ENCODE data around the gene PIK3R5.

PIK3R5 gene

DNA sequence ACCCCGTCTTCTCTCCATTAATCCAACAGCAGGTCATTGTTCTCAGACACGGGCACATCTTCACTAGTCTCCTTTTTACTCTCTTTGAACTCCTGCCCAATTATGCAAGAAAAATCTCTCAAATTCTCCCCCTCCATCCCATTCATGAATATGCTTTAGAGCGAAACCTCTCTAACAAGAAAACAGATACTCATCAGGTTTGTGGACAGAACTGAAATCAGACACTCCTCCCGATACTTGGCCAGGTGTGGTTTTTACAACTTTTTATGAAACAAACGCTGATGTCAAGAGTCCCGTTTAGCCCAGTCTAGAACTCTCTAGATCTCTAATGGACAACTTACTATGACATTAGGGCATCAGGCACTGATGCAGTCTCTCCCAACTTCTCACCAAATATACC, 40.9 kb downstream of the PIK3R5 start:
- no peak for DNase-seq (ENCODE audit: low read depth)

DNA sequence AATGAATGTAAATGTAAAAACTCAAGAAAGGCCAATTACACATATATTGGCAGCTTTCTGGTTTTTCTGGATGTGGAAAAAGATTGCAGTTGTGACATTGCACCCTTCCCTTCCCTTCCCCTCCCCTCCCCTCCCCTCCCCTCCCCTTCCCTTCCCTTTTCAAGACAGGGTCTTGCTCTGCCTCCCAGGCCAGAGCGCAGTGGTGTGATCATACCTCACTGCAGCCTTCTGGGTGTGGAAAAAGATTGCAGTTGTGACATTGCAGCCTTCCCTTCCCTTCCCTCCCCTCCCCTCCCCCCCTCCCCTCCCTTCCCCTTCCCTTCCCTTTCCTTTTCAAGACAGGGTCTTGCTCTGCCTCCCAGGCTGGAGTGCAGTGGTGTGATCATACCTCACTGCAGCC, 41.7 kb downstream of the PIK3R5 start:
- DNase-seq (ENCODE audit: low read depth) = no peak

DNA sequence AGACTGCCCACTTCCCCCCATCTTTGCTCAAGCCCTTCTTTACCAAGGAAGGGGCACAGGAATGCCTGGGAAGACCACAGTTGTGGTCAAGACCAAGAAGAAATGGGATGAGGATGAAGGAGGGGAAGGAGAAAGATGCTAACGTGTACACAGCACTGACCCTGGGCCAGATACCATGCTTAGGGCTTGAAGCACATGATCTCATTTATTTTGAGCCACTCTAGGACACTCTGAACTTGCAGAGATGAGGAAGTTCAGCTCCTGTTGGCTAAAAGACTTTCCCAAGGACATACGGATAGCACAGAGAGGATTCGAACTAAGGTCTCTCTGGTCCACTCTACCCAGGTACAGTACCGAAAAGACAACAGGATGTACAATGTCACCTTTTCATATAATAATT, 42.6 kb downstream of the PIK3R5 start:
- DNase-seq (ENCODE audit: low read depth) = no peak

DNA sequence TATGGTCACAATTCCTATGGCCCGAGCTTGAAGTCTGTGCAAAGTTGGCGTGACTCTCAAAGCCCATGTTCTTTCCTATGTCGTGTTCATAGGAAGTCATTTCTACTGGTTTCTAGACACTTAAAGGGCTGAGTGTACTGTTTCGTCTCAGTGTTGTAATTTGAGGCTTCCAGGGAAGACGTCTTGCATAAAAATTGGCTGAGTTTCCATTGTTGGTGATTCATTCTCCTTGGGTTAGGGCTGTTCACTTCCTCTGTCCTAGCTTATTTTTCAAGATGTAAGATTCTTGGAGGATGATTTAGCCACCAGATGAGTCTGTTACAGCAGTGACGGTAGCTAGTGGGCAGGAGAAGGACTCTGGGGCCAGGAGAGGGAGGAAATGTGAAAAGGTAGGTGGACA, 43.1 kb downstream of the PIK3R5 start:
- no peak for DNase-seq (ENCODE audit: low read depth)

DNA sequence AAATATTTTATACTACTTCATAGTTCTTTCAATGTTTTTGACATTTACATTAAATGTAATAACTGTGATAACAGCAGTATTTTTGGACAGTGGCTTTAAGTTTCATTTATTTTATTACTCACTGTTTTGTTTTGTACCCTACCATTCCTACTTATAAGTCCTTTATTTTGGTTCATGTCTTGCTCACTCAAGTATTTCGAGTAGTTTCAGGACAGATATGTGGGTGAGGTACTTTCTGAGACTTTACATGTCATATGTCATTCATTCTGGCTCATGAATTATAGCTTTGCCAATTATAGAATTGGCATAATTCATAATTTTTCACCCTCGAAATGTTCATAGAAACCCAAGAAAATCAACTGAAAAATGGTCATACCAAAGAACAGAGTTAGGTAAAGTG, 44.4 kb downstream of the PIK3R5 start:
- DNase-seq (ENCODE audit: low read depth) = no peak

DNA sequence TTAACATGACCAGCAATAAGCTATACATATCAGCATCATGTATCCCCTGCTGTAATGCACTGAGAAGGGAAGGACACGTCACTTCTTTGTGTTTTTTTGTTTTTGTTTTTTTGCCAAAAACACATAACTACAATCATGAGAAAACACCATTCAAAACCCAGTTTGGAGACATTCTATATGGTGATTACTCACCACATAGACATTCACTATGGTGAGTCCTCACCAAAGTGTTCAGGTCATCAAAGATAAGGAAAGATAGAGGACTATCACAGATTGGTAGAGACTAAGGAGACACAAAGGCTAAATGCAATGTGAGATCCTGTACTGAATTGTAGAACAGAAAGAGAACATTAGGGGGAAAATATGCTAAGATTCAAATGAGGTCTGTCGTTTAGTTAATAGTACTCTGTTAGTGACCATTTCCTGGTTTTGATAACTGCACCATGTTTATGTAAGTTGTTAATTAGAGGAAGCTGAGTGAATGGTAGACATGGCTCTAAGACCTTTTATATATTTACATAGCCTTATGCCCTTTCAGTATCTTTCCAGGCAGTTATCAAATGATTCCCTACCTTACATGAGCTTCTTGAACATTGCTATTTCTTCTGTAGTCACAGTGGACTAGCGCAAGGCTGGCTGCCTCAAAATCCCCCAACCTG, 46.6 kb downstream of the PIK3R5 start:
- DNase-seq (ENCODE audit: low read depth) = no peak

DNA sequence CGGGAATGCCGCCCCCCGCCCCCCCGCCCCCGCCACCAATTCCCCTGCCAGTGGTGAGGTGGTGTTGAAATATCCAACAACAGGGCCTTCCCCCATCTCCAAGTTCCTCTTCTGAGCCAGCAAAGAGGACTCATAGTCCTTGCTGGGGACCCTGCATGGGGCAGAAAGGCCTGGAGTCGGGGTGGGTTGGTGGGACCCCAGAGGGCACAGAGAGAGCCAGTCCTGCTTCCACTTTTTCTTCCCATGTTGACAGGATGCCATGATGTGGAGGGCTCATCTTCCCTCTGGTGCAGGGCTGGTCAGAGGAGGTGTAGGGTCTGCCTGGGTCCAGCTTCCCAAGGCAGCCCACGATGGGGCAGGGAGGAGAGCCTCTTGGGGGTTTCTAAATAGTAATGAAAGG, 49.0 kb downstream of the PIK3R5 start:
- no peak for DNase-seq (ENCODE audit: low read depth)

DNA sequence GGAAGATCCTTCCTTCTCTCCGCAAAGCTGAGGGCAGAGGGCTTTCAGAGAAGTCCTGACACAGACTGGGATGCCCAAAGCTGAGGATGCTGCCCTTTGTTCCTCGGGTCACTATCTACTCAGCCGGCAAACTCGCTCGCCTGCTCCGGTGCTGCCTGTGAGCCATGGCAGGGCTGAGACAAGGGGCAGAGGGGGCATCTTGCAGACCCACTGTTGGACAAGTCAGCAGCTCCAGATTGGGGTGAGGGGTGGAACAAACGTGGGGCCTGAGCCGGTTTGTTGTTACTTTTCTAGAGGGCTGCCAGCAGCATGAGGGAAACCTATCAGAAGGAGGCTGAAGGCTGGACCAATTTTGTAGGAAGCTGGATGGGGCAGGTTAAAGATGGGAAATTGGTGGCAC, 51.0 kb downstream of the PIK3R5 start:
- DNase-seq (ENCODE audit: low read depth) = no peak

DNA sequence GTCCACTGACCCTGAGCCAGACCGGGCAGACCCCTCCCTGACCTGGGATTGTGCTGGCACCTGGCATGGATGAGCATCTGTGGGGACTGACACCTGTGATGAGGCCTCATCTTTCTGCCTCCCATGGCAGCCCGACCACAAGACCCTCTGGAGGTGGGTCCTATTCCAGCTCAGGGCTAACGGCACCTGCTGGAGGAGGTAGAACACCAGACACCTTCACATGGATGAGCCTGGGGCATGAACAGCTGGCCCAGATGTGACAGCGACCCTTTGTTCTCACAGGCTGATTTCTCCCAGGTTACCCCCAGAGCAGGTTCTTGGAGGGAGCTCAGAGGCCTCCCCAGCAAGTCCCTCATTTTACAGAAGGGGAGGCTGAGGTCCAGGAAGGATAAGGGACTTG, 51.6 kb downstream of the PIK3R5 start:
- no peak for DNase-seq (ENCODE audit: low read depth)

DNA sequence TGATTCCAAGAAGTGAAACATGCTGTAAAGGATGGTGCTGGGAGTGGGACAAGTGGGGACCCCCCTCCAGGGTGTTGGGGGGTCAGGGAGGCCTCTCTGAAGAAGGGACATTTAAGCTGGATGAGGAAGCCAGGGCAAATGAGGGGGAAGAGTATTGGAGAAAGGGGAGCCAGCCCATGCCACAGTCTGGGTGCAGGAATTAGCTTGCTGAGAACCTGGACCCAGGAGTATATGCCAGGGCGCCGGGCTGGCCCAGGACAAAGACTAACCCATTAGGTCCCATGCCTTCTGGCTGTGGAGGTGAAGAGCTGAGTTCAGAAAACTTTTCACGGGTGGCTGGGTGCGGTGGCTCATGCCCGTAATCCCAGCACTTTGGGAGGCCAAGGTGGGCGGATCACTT, 52.4 kb downstream of the PIK3R5 start:
- no peak for DNase-seq (ENCODE audit: low read depth)

DNA sequence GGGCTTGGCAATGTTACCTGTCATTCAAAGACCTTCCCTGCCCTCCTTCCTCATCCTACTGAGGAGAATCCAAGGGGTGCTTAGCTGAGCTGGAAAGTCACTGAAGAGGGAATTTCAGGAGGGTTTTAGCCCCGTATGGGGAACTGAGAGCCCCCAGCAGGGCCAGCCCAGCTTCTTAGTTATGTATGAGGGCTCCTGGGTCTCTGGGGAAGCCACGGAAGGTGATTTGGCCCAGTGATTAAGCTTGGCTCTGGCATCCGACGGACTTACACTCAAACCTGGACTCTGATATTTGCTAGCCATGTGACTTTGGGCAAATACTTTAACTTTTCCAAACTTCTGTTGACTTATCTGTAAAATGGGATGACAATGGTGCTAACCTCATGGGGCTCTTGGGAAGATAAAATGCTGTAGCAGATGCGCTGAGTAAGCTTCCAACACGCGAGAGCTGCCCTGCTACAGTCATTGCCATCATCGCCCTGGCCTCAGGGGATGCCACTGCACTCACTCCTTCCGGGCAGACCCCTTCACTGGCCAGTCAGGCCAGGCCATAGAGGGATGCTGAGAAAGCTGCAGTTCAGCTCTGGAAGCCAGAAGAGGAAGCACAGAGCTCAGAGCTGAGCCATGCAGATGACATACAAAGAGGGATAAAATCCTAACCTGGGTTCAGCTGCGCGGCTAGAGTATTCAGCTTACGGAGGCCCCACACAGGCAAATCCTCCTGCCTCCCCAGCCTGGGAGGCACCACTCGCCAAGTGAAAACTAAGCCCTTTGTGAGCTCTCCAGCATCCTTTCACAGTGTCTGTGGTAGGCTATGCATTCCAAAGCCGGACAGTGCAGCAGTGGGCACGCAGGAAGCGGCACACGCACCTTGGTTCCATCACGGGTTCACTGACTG, 53.2 kb downstream of the PIK3R5 start:
- DNase-seq (ENCODE audit: low read depth) = no peak

DNA sequence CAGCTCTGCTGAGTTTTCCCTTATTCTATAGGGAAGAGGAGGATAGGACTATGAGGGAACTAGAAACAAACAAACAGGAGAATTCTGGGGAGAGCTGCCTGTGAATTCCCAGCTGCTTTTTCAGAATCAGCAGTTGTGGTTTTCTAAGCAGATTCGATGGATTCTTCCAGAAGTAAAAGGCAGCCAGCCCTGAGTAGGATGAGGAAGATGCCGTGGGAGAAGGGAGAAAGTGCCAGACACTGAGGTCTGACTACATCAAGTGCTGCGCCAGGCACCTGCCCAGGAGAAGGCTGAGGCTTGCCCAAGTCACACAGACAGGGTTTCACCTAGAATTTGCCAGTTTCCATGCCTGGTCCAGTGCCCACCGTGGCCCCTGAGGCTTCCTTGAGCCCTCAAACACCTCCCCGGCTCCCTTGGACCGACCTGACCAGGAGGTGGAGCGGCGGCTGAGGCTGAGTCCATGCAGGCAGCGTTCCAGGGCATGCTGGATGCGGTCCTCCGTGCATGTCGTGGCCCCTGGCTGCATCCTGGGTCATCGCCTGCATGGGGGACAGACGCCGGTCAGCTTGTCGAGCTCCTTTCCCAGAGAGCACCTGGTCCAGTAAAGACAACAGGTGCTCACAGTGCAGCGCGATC, 54.4 kb downstream of the PIK3R5 start:
- DNase-seq (ENCODE audit: low read depth) = no peak

DNA sequence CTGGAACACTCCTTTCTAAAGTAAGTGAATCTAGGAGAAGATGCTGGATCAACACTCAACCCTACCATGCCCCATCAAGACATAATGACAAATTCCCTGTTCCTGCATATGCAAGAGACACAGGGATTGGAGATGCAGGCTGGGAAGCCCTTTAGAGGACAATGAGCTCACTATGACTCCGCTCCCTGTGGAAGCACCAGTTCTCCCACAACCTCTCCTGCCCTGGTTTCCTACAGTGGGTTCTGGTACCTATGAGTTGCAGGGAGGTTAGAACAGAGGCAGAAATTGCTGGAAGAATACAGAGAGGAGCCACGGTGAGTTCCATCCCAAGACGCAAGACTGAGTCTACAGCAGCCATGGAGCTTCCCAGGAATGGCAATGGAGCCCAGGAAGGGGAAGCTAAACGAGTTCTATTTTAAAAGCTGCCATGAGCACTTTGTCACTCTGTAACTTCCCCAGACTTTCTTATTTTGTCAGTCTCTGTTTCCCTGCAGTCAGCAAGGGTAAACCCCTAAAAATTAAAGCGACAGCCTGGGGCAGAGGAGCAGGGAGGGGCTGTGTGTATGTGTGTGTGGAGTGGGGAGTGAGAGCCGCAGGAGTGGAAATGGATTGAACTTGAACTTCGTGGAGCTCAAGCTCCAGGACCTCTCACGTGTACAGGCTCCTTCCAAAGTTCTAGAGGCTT, 55.8 kb downstream of the PIK3R5 start:
- DNase-seq (ENCODE audit: low read depth) = no peak

DNA sequence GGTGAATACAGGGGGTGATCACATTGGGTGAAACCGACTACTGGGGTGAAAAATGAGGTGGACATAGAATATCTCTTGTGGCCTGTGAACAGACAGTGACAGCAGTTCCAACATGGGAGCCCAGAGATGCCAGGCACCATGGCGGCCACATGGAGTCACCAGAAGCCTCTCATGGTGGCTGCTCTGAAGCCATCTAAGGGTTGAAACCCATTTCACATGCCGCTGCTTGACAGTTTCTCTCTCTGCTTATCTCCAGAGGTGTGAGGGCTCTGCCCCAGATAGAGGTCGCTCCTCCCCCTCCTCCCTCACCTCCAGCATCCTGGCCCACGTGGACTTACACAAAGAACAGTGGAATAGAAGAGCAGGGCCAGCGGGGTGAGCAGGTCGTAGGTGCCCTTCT, 60.2 kb downstream of the PIK3R5 start:
- DNase-seq (ENCODE audit: low read depth) = no peak

DNA sequence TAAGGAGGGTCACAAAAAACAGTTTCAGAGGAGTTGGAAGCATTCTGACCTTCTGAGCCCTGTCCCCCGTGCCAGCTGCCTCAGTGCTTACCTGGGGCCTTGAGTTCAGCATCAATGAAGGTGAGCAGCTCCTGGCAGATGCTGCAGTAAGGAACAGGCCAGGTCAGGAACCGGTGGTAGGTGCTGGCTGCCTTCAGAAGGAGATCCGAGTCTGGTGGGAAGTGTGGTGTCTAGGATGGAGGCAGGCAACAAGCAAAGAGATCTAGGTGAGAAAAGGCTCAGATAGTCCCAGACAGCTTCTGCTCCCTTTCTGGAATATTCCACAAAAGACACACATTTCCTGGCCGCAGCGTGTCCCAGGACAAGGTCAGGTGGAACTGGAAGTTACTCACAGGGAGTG, 60.8 kb downstream of the PIK3R5 start:
- no peak for DNase-seq (ENCODE audit: low read depth)

DNA sequence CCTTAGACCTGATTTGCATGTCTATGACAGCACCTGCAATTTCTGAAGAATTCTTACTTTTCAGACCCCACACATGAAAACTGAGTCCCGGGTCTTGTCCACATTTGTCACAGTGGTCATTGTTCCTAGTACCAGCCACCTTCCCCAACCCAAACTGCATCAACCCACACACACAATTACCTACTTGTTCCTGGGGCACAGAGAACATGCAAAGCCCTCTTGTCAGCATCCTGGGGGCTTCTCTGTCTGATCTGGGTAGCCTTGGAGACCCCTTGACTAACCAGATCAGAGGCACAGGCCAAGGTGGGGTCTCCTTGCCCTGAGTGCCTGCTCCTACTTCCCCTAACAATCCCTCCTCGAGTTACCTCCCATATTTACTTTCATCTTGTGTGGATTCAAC, 61.3 kb downstream of the PIK3R5 start:
- no peak for DNase-seq (ENCODE audit: low read depth)

DNA sequence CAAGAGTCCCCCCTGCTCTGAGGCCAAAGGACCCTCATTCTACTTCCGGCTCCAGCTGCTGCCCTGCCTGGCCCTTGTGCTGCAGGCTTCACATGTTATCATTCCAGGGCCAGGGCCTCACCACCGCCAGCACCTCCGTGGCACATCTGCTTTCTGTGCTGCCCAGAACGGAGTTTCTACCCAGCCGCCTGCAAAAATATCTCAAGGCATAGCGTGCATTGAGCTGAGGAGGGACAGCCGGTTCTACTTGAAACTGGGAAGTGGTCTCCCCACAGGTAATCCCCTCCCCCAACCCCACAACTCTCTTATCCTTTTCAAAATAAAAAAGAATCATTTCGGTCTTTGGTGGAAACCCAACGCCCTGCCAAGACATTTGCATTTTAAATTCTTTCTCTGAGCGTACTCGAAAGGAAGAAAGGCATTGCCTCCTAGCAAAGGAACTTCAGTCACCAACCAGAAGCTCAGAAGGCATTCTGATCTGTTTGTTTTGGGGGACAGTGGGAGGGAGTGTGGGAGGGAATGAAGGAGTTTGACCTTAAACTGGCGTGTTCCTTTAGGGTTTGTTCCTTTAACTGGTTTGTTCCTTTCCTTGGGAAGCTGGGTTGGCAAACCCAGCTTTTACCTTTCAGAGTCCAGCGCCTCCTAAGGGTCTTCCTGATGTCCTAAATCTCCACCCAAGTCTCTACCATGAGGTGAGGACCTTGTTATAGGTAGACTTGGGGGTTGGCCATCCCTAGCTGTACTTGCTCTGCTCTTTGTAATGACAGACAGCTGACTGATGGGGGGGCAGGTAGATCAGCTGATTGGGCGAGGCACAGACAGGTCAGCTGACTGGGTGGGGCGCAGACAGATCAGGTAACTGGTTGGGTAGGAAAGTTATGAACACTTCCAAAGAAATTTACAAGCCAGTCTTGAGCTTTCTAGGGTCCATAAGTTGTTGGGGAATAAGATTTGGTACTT, 64.6 kb downstream of the PIK3R5 start:
- DNase-seq (ENCODE audit: low read depth) = no peak

DNA sequence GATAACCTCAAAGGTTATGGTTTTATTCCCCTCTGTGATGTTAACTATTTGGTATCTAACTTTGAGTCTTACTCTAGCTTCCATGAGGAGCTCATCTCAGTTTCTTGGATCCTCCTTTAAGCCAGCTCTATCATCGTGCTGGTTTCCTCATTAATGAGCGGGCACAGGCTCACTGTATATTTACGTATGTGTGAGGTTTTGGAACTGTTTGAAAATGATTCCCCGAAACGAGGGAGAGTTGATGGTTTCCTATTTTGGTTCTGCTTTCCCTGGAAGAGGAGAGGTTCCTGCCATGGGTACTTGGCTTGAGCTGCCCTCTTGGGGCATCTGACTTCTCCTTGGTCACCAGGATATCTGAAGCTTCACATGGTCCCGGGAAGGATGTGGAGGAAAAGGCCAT, 65.3 kb downstream of the PIK3R5 start:
- DNase-seq (ENCODE audit: low read depth) = no peak

DNA sequence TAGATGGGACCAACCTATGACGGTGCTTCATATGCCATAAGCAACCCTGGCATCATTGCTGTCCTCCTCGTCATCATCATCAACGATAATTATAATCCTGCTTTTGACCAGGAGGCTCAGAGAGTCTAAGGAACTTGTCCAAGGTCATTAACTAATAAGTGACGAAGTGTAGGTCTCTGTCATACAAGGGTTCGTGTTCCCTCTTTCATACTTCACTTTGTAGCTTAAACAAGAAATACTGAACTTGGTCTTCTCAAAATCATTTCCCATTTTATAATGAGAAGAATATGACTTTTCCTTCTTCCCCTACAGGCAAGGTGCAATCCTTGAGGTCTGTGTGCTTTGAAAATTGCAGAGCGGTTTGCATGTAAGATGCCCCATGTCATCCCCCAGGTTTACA, 66.9 kb downstream of the PIK3R5 start:
- DNase-seq (ENCODE audit: low read depth) = no peak

DNA sequence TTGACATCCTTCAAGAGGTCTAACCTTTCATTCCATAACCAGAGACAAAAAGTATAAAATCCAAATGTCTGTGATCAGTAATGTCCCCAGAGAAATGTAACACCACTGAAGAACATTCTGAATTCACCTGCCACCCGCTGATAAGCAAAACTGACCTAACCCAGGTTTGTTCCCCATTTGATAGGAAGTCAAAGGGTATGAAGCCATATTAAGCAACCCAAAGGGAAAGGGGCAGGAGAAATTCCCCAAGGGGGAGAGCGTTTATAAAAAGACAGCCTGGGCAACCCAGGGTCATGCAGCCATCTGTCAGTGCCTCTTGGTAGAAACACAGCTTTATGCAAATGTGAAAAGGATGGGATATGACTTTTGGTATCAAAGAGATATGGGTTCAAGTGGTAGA, 67.4 kb downstream of the PIK3R5 start:
- no peak for DNase-seq (ENCODE audit: low read depth)
